HepG2 (cell line): ENCODE results near the gene INTS15. TPM values are rescaled to one million over a fixed set of nuclear protein-coding genes. Genes with fewer than 3 reads are reported as not detected.
A peak's percentile ranks its signal among the peaks of the same experiment; 100 is the strongest.

Experiments
- KAT8 ChIP-seq: IDR thresholded peaks from 2 replicates; pipeline ENCODE4 v1.6.1; 2016; ENCODE audit warnings: missing genetic modification reagents, missing compliant biosample characterization
- KLF9 ChIP-seq: IDR thresholded peaks from 2 replicates; pipeline ENCODE4 v1.6.1; 2016; ENCODE audit warnings: low read depth
- MXI1 ChIP-seq: IDR thresholded peaks from 3 replicates; pipeline ENCODE4 v1.6.1; 2012; ENCODE audit warnings: low read depth, low read length, inconsistent platforms, borderline replicate concordance
- ZNF543 ChIP-seq: sonication (generic); formaldehyde crosslinking; IDR thresholded peaks from 2 replicates; pipeline ENCODE4 v1.4.0; 2020; ENCODE audit warnings: mild to moderate bottlenecking, missing genetic modification reagents
- polyA plus RNA-seq, 8 experiments: library from polyadenylated mRNA; depleted of rRNA in 3 of 8; stranded (reverse) in 7 of 8; unstranded in 1 of 8; fragments of >200 nt; fragmentation: Illumina TruSeq in 4 of 8; extraction: Trizol in 4 of 8; gene quantifications; 2 replicates each; pipeline versions ENCODE4 v1.2.1 to v1.2.3, GENCODE V29; 2011 to 2016; ENCODE audit warnings: low read depth in 4 of 8, missing spikeins in 1 of 8, mixed read lengths in 1 of 8; ENCODE audit not compliant: insufficient read depth in 1 of 8
- total RNA-seq, 5 experiments: library from RNA; depleted of rRNA; stranded (reverse); fragments of >200 nt; fragmentation: Illumina TruSeq; extraction: Trizol; gene quantifications; 2 replicates each; pipeline ENCODE4 v1.2.3, GENCODE V29; 2016; ENCODE audit warnings: low read depth in 1 of 5
- TF ChIP-seq, protein P1 (sequence below): sonication (generic); formaldehyde crosslinking; IDR thresholded peaks from 2 replicates; pipeline ENCODE4 v1.5.0; 2020; ENCODE audit warnings: mild to moderate bottlenecking, missing genetic modification reagents
- TF ChIP-seq, protein P2 (sequence below): sonication (generic); formaldehyde crosslinking; IDR thresholded peaks from 2 replicates; pipeline ENCODE4 v1.4.0; 2020; ENCODE audit warnings: mild to moderate bottlenecking, missing genetic modification reagents
- TF ChIP-seq, protein P3 (sequence below): sonication (generic); formaldehyde crosslinking; IDR thresholded peaks from 2 replicates; pipeline ENCODE4 v1.4.0; 2020; ENCODE audit warnings: missing genetic modification reagents
- TF ChIP-seq, protein P4 (sequence below), 2 experiments: fragments of 450-650 bp in 1 of 2; sonication (generic) in 1 of 2; formaldehyde crosslinking; IDR thresholded peaks; 2 replicates each; pipeline versions ENCODE4 v1.5.0 to v1.8.0; 2020 to 2022; ENCODE audit warnings: mild to moderate bottlenecking in 1 of 2, missing genetic modification reagents in 1 of 2
- TF ChIP-seq, protein P5 (sequence below): sonication (generic); formaldehyde crosslinking; IDR thresholded peaks from 2 replicates; pipeline ENCODE4 v1.4.0; 2020; ENCODE audit warnings: missing genetic modification reagents
- TF ChIP-seq, protein P6 (sequence below): sonication (generic); IDR thresholded peaks from 2 replicates; pipeline ENCODE4 v1.6.1; 2016; ENCODE audit warnings: low read depth, borderline replicate concordance
- TF ChIP-seq, protein P7 (sequence below): sonication (generic); formaldehyde crosslinking; IDR thresholded peaks from 2 replicates; pipeline ENCODE4 v1.4.0; 2020; ENCODE audit warnings: missing genetic modification reagents

INTS15 gene
- total and polyA plus RNA-seq, 2 of the 13 experiments (the other 11 are each of a cell fraction or from before 2014, with no cell fraction given), result 16.3 to 25.7 TPM

DNA sequence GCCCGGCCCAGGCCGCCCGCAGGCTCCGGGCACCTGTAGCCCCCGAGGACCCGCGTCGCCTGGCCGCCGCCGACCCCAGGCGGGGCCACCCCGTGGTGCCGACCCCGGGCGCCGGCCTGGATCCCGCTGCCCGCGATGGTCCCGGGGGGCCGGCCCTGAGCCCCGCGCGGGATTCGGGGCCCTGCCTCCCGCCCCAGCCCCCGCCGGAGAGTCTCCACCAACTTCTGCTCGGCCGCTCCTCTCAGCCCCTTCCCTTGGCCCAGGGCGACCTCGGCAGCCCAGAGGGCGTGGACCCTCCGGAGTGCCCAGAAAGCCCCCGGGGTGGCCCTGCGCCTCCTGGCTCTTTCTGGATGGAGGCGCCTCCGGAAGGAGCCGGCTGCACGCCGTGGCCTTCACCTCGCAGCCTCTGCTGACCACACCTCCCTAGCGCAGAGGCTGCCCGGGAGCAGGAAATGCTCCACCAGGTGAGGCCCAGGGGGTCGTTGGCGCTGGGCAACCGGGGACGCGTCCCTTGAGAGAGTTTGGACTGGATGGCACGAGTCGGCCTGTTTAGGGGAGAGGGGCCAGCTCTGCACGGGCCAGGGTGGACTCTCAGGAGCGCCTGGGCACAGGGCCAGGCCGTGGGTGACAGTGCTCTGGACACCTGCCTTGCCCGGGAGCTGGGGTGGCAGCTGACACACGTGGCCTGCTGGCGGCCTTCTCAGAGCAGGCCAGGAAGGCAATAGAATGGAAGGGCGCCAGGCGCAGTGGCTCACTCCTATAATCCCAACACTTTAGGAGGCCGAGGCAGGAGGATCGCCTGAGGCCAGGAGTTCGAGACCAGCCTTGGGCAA lies 26.1 kb downstream of the INTS15 start (continued):
- TF ChIP-seq, protein P1, sequence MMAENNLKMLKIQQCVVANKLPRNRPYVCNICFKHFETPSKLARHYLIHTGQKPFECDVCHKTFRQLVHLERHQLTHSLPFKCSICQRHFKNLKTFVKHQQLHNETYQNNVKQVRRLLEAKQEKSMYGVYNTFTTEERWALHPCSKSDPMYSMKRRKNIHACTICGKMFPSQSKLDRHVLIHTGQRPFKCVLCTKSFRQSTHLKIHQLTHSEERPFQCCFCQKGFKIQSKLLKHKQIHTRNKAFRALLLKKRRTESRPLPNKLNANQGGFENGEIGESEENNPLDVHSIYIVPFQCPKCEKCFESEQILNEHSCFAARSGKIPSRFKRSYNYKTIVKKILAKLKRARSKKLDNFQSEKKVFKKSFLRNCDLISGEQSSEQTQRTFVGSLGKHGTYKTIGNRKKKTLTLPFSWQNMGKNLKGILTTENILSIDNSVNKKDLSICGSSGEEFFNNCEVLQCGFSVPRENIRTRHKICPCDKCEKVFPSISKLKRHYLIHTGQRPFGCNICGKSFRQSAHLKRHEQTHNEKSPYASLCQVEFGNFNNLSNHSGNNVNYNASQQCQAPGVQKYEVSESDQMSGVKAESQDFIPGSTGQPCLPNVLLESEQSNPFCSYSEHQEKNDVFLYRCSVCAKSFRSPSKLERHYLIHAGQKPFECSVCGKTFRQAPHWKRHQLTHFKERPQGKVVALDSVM (CRISPR knock-in tag), result peak; percentile 93
- TF ChIP-seq, protein P2, sequence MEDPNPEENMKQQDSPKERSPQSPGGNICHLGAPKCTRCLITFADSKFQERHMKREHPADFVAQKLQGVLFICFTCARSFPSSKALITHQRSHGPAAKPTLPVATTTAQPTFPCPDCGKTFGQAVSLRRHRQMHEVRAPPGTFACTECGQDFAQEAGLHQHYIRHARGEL (CRISPR knock-in tag), result peak; percentile 55; the same call in 1 of the 2 replicates
- TF ChIP-seq, protein P3, sequence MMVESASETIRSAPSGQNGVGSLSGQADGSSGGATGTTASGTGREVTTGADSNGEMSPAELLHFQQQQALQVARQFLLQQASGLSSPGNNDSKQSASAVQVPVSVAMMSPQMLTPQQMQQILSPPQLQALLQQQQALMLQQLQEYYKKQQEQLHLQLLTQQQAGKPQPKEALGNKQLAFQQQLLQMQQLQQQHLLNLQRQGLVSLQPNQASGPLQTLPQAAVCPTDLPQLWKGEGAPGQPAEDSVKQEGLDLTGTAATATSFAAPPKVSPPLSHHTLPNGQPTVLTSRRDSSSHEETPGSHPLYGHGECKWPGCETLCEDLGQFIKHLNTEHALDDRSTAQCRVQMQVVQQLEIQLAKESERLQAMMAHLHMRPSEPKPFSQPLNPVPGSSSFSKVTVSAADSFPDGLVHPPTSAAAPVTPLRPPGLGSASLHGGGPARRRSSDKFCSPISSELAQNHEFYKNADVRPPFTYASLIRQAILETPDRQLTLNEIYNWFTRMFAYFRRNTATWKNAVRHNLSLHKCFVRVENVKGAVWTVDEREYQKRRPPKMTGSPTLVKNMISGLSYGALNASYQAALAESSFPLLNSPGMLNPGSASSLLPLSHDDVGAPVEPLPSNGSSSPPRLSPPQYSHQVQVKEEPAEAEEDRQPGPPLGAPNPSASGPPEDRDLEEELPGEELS (CRISPR knock-in tag), result 0 out of 2 replicates have a peak, but pooled peaks have one; percentile 40
- TF ChIP-seq, protein P4, sequence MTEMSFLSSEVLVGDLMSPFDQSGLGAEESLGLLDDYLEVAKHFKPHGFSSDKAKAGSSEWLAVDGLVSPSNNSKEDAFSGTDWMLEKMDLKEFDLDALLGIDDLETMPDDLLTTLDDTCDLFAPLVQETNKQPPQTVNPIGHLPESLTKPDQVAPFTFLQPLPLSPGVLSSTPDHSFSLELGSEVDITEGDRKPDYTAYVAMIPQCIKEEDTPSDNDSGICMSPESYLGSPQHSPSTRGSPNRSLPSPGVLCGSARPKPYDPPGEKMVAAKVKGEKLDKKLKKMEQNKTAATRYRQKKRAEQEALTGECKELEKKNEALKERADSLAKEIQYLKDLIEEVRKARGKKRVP (CRISPR knock-in tag; IDR thresholded peaks at IDR 0.05), result no peak; a peak in 1 of 4 replicates
- TF ChIP-seq, protein P5, sequence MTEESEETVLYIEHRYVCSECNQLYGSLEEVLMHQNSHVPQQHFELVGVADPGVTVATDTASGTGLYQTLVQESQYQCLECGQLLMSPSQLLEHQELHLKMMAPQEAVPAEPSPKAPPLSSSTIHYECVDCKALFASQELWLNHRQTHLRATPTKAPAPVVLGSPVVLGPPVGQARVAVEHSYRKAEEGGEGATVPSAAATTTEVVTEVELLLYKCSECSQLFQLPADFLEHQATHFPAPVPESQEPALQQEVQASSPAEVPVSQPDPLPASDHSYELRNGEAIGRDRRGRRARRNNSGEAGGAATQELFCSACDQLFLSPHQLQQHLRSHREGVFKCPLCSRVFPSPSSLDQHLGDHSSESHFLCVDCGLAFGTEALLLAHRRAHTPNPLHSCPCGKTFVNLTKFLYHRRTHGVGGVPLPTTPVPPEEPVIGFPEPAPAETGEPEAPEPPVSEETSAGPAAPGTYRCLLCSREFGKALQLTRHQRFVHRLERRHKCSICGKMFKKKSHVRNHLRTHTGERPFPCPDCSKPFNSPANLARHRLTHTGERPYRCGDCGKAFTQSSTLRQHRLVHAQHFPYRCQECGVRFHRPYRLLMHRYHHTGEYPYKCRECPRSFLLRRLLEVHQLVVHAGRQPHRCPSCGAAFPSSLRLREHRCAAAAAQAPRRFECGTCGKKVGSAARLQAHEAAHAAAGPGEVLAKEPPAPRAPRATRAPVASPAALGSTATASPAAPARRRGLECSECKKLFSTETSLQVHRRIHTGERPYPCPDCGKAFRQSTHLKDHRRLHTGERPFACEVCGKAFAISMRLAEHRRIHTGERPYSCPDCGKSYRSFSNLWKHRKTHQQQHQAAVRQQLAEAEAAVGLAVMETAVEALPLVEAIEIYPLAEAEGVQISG (CRISPR knock-in tag), result peak; percentile 89
- TF ChIP-seq ZNF543 (CRISPR knock-in tag) (no peak), KAT8 (peak; percentile 62), MXI1 (peak; percentile 57; the same call in 1 of the 3 replicates), KLF9 (CRISPR knock-in tag) (0 out of 2 replicates have a peak, but pooled peaks have one; percentile 59)
- TF ChIP-seq, protein P6, sequence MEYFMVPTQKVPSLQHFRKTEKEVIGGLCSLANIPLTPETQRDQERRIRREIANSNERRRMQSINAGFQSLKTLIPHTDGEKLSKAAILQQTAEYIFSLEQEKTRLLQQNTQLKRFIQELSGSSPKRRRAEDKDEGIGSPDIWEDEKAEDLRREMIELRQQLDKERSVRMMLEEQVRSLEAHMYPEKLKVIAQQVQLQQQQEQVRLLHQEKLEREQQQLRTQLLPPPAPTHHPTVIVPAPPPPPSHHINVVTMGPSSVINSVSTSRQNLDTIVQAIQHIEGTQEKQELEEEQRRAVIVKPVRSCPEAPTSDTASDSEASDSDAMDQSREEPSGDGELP, result peak; percentile 43; the same call in 1 of the 2 replicates
- TF ChIP-seq, protein P7, sequence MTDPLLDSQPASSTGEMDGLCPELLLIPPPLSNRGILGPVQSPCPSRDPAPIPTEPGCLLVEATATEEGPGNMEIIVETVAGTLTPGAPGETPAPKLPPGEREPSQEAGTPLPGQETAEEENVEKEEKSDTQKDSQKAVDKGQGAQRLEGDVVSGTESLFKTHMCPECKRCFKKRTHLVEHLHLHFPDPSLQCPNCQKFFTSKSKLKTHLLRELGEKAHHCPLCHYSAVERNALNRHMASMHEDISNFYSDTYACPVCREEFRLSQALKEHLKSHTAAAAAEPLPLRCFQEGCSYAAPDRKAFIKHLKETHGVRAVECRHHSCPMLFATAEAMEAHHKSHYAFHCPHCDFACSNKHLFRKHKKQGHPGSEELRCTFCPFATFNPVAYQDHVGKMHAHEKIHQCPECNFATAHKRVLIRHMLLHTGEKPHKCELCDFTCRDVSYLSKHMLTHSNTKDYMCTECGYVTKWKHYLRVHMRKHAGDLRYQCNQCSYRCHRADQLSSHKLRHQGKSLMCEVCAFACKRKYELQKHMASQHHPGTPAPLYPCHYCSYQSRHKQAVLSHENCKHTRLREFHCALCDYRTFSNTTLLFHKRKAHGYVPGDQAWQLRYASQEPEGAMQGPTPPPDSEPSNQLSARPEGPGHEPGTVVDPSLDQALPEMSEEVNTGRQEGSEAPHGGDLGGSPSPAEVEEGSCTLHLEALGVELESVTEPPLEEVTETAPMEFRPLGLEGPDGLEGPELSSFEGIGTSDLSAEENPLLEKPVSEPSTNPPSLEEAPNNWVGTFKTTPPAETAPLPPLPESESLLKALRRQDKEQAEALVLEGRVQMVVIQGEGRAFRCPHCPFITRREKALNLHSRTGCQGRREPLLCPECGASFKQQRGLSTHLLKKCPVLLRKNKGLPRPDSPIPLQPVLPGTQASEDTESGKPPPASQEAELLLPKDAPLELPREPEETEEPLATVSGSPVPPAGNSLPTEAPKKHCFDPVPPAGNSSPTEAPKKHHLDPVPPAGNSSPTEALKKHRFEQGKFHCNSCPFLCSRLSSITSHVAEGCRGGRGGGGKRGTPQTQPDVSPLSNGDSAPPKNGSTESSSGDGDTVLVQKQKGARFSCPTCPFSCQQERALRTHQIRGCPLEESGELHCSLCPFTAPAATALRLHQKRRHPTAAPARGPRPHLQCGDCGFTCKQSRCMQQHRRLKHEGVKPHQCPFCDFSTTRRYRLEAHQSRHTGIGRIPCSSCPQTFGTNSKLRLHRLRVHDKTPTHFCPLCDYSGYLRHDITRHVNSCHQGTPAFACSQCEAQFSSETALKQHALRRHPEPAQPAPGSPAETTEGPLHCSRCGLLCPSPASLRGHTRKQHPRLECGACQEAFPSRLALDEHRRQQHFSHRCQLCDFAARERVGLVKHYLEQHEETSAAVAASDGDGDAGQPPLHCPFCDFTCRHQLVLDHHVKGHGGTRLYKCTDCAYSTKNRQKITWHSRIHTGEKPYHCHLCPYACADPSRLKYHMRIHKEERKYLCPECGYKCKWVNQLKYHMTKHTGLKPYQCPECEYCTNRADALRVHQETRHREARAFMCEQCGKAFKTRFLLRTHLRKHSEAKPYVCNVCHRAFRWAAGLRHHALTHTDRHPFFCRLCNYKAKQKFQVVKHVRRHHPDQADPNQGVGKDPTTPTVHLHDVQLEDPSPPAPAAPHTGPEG (CRISPR knock-in tag), result peak; percentile 67; the same call in 1 of the 2 replicates
